ENCODE data around the gene ENAM. TPM values are rescaled to one million over a fixed set of nuclear protein-coding genes. Genes with fewer than 3 reads are reported as not detected.

The ENAM gene
- total RNA-seq, 1 donor from 2014 or later, result 3.5 TPM

Other genes with a start within 250 kb of the ENAM start
- not detected for gene SMR3B, start 245.6 kb upstream of the ENAM start, total RNA-seq
- not detected for gene OPRPN, start 230.8 kb upstream of the ENAM start, total RNA-seq
- gene MUC7, start 156.5 kb upstream of the ENAM start, total RNA-seq, result not detected
- not detected for gene AMTN, start 110.2 kb upstream of the ENAM start, total RNA-seq
- not detected for gene AMBN, start 36.5 kb upstream of the ENAM start, total RNA-seq
- 6.5 TPM for gene JCHAIN, start 37.8 kb downstream of the ENAM start, total RNA-seq
- 14.8 TPM for gene UTP3, start 59.8 kb downstream of the ENAM start, total RNA-seq
- gene RUFY3, start 93.2 kb downstream of the ENAM start, total RNA-seq, result 23.0 TPM
- 96.8 TPM for gene GRSF1, start 211.1 kb downstream of the ENAM start, total RNA-seq

Measured in Right ventricle myocardium inferior (tissue), 1 donor.